GM21367 (cell line): ENCODE measurements around the gene UST.
A peak's percentile ranks its signal among the peaks of the same experiment; 100 is the strongest.

Source experiments
- ATAC-seq: cut with Tn5 transposase; IDR thresholded peaks from one replicate; pipeline ENCODE4 v1.9.1; 2021; ENCODE audit not compliant: unreplicated experiment

UST gene

GRCh38 chr6:149107520-149107919, 360.7 kb downstream of the UST start:
- ATAC-seq: no peak

- ATAC-seq: no peak
Measured at GRCh38 chr6:149108038-149108748, 361.4 kb downstream of the UST start.

- no peak for ATAC-seq
Measured at GRCh38 chr6:149108749-149109100, 361.9 kb downstream of the UST start.

GRCh38 chr6:149109397-149110070, 362.7 kb downstream of the UST start:
- ATAC-seq: no peak

GRCh38 chr6:149111556-149112115, 364.8 kb downstream of the UST start:
- ATAC-seq: peak; percentile 41

- ATAC-seq: peak; percentile 72
Measured at GRCh38 chr6:149112976-149113375, 366.1 kb downstream of the UST start.

- no peak for ATAC-seq
Measured at GRCh38 chr6:149114167-149114566, 367.3 kb downstream of the UST start.

GRCh38 chr6:149118737-149119653, 372.2 kb downstream of the UST start:
- ATAC-seq: no peak

- no peak for ATAC-seq
Measured at GRCh38 chr6:149122850-149123821, 376.3 kb downstream of the UST start.

- no peak for ATAC-seq
Measured at GRCh38 chr6:149125309-149125708, 378.5 kb downstream of the UST start.
